ENCODE data around the gene BEST2.

DNA sequence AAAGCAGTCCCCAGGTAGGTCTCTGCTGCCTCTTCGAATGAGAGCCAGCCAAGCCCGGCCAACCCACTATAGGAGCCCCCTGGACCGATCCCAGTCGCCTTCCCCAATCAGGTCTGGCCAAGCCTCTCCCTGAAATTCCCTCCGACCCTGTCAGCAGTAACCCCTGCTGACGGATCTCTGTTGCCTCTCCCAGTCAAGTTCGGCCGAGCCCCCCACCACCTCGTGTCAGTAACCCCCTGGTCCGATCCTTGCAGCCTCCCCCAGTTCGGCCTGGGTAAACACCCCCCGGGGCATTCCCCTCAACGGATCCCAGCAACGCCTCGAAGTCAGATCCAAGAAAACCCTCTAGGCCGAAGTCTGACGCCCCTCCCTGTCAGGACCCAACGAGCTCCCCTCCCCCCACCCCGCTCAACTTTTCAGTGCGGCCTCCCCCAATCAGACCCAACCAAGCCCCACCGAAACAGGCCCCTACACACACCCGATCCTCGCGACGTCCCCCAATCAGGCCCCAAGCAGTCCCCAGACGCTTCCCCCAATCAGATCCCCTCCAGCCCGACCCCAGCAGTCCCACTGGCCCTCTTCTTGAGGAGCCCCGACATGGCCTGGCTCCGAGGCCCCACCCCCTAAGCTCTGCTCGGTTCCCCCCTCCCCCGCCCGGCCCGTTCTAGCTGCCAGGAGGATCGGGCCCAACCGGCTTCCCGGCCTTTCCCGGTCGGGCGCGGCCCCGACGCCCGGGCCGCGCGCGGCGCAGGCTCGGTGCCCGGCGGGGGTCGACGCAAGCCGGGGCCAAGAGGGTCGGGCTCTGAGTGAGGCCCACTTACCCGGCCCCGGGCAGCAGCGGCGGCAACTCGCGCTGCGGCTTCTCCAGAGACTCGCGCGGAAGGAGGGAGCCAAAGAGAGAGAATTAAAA lies 29.7 kb upstream of the BEST2 start:
- TF ChIP-seq, protein P1, sequence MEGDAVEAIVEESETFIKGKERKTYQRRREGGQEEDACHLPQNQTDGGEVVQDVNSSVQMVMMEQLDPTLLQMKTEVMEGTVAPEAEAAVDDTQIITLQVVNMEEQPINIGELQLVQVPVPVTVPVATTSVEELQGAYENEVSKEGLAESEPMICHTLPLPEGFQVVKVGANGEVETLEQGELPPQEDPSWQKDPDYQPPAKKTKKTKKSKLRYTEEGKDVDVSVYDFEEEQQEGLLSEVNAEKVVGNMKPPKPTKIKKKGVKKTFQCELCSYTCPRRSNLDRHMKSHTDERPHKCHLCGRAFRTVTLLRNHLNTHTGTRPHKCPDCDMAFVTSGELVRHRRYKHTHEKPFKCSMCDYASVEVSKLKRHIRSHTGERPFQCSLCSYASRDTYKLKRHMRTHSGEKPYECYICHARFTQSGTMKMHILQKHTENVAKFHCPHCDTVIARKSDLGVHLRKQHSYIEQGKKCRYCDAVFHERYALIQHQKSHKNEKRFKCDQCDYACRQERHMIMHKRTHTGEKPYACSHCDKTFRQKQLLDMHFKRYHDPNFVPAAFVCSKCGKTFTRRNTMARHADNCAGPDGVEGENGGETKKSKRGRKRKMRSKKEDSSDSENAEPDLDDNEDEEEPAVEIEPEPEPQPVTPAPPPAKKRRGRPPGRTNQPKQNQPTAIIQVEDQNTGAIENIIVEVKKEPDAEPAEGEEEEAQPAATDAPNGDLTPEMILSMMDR (IDR thresholded peaks at IDR 0.05 in 8 of 11, conservative IDR thresholded peaks at IDR 0.05 in 3 of 11): no peak
- no peak for TF ChIP-seq POLR2A (IDR thresholded peaks at IDR 0.05)
